B cell (primary cell): ENCODE results near the gene SLC22A17. TPM values are rescaled to one million over a fixed set of nuclear protein-coding genes. Genes with fewer than 3 reads are reported as not detected.
A peak's percentile ranks its signal among the peaks of the same experiment; 100 is the strongest.

Source experiments
- ATAC-seq: fragments of 200-7000 bp; cut with Tn5 transposase; one replicate; pipeline ENCODE4 v1.10.0; 2021; ENCODE audit warnings: low read depth, mild to moderate bottlenecking, moderate number of reproducible peaks, moderate library complexity
- CTCF ChIA-PET: fragments of 350-600 bp; sonication (Branson Sonifier 250); formaldehyde crosslinking; loops from one replicate; lab custom pipeline; 2021; ENCODE audit warnings: antibody characterized with exemption, inconsistent platforms; lab: Charles Lee
- POLR2A ChIA-PET: fragments of 350-600 bp; sonication (Branson Sonifier 250); formaldehyde crosslinking; loops from one replicate; lab custom pipeline; 2021; ENCODE audit warnings: antibody characterized with exemption; lab: Charles Lee
- DNase-seq: peaks from one replicate; pipeline ENCODE4 v3.0.0; 2013
- H2AFZ ChIP-seq: 2 replicates; pipeline ENCODE4 v1.6.1; 2012; ENCODE audit warnings: mild to moderate bottlenecking, low read depth, low read length; ENCODE audit not compliant: insufficient read depth, poor library complexity, severe bottlenecking
- H3K27ac ChIP-seq, 2 donors: 1 replicate in 1 of 2; 2 replicates in 1 of 2; pipeline ENCODE4 v1.5.1; 2012 to 2013; ENCODE audit warnings: low read length in 2 of 2, mild to moderate bottlenecking in 2 of 2, moderate library complexity in 1 of 2
- H3K27me3 ChIP-seq, 4 experiments: fragments of 200-600 bp in 1 of 4; sonication (generic) in 1 of 4; replicated peaks in 1 of 4; 1 replicate in 2 of 4; 2 replicates in 2 of 4; pipeline versions ENCODE4 v1.6.1 to v1.7.0; 2013 to 2016; ENCODE audit warnings: low read length in 3 of 4, mild to moderate bottlenecking in 2 of 4, mixed read lengths in 1 of 4, moderate library complexity in 1 of 4; ENCODE audit not compliant: insufficient read depth in 4 of 4, control insufficient read depth in 3 of 4; ENCODE audit errors: control extremely low read depth in 1 of 4
- H3K36me3 ChIP-seq, 2 experiments: replicated peaks in 1 of 2; 1 replicate in 1 of 2; 2 replicates in 1 of 2; pipeline versions ENCODE4 v1.6.1 to v1.7.1; 2013; ENCODE audit warnings: low read length in 1 of 2; ENCODE audit not compliant: insufficient read depth in 2 of 2, control insufficient read depth in 1 of 2; ENCODE audit errors: control extremely low read depth in 1 of 2, extremely low read depth in 1 of 2
- H3K4me1 ChIP-seq, 2 donors: fragments of 200-600 bp in 1 of 2; sonication (generic) in 1 of 2; 1 replicate in 1 of 2; 2 replicates in 1 of 2; pipeline versions ENCODE4 v1.5.1 to v1.6.1; 2013 to 2017; ENCODE audit warnings: low read length in 2 of 2; ENCODE audit not compliant: control insufficient read depth in 2 of 2, insufficient read depth in 2 of 2
- H3K4me2 ChIP-seq: replicated peaks from 2 replicates; pipeline ENCODE3; 2012; ENCODE audit warnings: mild to moderate bottlenecking, low read depth, low read length; ENCODE audit not compliant: poor library complexity, severe bottlenecking
- H3K4me3 ChIP-seq, 5 experiments: fragments of 200-600 bp in 1 of 5; sonication (generic) in 1 of 5; 1 replicate in 3 of 5; 2 replicates in 2 of 5; pipeline versions ENCODE4 v1.5.1 to v1.7.0; 2011 to 2016; ENCODE audit warnings: low read length in 4 of 5, mild to moderate bottlenecking in 4 of 5, low read depth in 2 of 5, control low read depth in 1 of 5, moderate library complexity in 1 of 5; ENCODE audit not compliant: insufficient read depth in 1 of 5; ENCODE audit errors: control extremely low read depth in 1 of 5, extremely low read depth in 1 of 5
- H3K79me2 ChIP-seq: fragments of 200-600 bp; sonication (generic); one replicate; pipeline ENCODE4 v1.6.0; 2016; ENCODE audit warnings: low read length; ENCODE audit not compliant: control insufficient read depth, insufficient read depth
- H3K9ac ChIP-seq: fragments of 200-600 bp; sonication (generic); 2 replicates; pipeline ENCODE4 v1.6.1; 2017; ENCODE audit warnings: mild to moderate bottlenecking, low read length, moderate library complexity
- H3K9me3 ChIP-seq, 3 donors: one replicate each; pipeline versions ENCODE4 v1.6.1 to v1.7.1; 2013; ENCODE audit warnings: low read length in 2 of 3; ENCODE audit not compliant: control insufficient read depth in 2 of 3, insufficient read depth in 1 of 3; ENCODE audit errors: control extremely low read depth in 1 of 3
- H4K20me1 ChIP-seq: 2 replicates; pipeline ENCODE4 v1.6.0; 2012; ENCODE audit warnings: mild to moderate bottlenecking, low read length; ENCODE audit not compliant: insufficient read depth, control insufficient read depth, poor library complexity, severe bottlenecking
- H3K27ac Mint-ChIP-seq: one replicate; pipeline ENCODE4 v1.8.0; 2021; ENCODE audit warnings: mixed read lengths
- H3K27me3 Mint-ChIP-seq: one replicate; pipeline ENCODE4 v1.8.0; 2021; ENCODE audit warnings: mixed read lengths
- H3K4me1 Mint-ChIP-seq: one replicate; pipeline ENCODE4 v1.8.0; 2021; ENCODE audit warnings: mixed read lengths
- H3K4me3 Mint-ChIP-seq: one replicate; pipeline ENCODE4 v1.8.0; 2021; ENCODE audit warnings: mixed read lengths
- H3K9me3 Mint-ChIP-seq: one replicate; pipeline ENCODE4 v1.8.0; 2022; ENCODE audit warnings: mixed read lengths; ENCODE audit not compliant: insufficient read depth
- EZH2 ChIP-seq: IDR thresholded peaks from 2 replicates; pipeline ENCODE4 v1.6.1; 2012; ENCODE audit warnings: borderline replicate concordance, low read depth, mild to moderate bottlenecking, moderate library complexity, low read length; ENCODE audit not compliant: insufficient read depth, poor library complexity, severe bottlenecking
- WGBS: methylation state at CpG from one replicate; pipeline ENCODE4 v1.1.5; 2013; ENCODE audit warnings: missing lambda C conversion rate; ENCODE audit not compliant: insufficient coverage; 5-methylcytosine and 5-hydroxymethylcytosine counted together
- intact Hi-C: fragments of 100-400 bp; cut with micrococcal nuclease; formaldehyde crosslinking; loops from one replicate; pipeline ENCODE4 v1.10.0; 2022
- polyA plus RNA-seq: library from polyadenylated mRNA; depleted of rRNA; stranded (reverse); fragments of >200 nt; gene quantifications from 2 replicates; pipeline ENCODE4 v1.2.3, GENCODE V29; 2012
- total RNA-seq, 2 donors: library from RNA; stranded (reverse); fragments of 120-200 nt in 1 of 2; gene quantifications; 1 replicate in 1 of 2; 2 replicates in 1 of 2; pipeline versions ENCODE4 v1.2.3 to v1.2.4, GENCODE V29; 2013 to 2022
- TF ChIP-seq, protein P1 (sequence below): fragments of 200-600 bp; IDR thresholded peaks from one replicate; pipeline ENCODE4 v1.8.0; 2022; ENCODE audit warnings: antibody characterized with exemption, mild to moderate bottlenecking

The SLC22A17 gene
- total and polyA plus RNA-seq, 2 donors (not counting 1 experiment from before 2014, with no cell fraction given), result 0.89 to 0.92 TPM

DNA sequence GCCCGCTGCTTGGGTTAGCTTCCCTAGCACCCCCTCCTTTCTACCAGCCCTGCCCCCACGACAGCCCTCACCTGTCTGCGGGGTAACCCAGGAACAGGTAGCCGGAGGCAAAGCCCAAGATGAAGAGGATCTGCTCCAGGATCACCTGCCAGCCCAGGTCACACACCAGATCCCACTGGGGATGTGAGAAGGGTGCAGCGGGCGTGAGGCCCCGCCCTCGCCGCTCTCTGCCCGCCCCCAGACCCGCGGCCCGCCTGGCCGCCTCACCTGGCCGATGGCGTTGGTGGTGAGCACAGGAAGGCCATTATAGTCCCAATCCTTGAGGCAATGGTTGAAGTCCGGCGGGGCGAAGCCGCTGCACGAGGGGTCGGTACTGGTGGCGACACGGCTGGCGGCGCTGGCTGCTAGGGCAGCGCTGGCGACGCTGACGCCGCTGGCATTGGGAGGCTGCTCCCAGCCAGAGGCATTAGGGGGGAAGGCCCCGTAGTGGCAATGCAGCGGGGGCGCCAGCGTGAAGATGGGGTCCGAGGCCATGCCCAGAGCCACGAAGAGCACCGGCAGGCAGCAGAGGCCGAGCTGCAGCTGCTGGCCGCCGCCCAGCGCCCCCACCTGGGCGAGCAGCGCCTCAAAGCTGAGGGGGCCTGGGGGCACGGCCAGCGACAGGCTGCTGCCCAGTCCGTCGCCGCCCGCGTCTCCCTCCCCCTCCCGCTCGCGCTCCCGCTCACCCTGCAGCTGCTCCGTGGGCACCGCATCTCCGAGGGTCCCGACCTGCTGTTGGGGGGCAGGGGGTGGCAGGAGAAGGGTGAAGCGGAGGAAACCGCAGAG is 794 bp downstream of the SLC22A17 start:
- H3K27me3 Mint-ChIP-seq, result peaks cover 56% of the 10 kb centered on the region
- ATAC-seq (no peak), DNase-seq (peak; percentile 18)
- CTCF ChIA-PET, result no interaction called here
- peak overlapping the region; percentile 78 for H2AFZ ChIP-seq
- intact Hi-C loops, result no loop called here
- WGBS, result 19% methylated on average over 53 of the region's 61 CpGs
- H3K79me2 ChIP-seq, result no peaks in the 10 kb centered on the region
- H3K9me3 ChIP-seq, result peaks cover 0 to 4% (median 3%) of the 10 kb centered on the region in 3 donors
- H3K4me3 Mint-ChIP-seq, result peak overlapping the region; percentile 85
- POLR2A ChIA-PET, result no interaction called here
- H3K9ac ChIP-seq, result peak overlapping the region; percentile 55
- H3K4me1 ChIP-seq, result peaks cover 11 to 15% of the 10 kb centered on the region in 2 donors
- H3K9me3 Mint-ChIP-seq, result no peaks in the 10 kb centered on the region
- H3K27me3 ChIP-seq, result peaks cover 0 to 57% (median 28%) of the 10 kb centered on the region in 4 experiments
- no peak overlapping the region for H3K27ac Mint-ChIP-seq
- TF ChIP-seq EZH2, result no peak
- TF ChIP-seq, protein P1, sequence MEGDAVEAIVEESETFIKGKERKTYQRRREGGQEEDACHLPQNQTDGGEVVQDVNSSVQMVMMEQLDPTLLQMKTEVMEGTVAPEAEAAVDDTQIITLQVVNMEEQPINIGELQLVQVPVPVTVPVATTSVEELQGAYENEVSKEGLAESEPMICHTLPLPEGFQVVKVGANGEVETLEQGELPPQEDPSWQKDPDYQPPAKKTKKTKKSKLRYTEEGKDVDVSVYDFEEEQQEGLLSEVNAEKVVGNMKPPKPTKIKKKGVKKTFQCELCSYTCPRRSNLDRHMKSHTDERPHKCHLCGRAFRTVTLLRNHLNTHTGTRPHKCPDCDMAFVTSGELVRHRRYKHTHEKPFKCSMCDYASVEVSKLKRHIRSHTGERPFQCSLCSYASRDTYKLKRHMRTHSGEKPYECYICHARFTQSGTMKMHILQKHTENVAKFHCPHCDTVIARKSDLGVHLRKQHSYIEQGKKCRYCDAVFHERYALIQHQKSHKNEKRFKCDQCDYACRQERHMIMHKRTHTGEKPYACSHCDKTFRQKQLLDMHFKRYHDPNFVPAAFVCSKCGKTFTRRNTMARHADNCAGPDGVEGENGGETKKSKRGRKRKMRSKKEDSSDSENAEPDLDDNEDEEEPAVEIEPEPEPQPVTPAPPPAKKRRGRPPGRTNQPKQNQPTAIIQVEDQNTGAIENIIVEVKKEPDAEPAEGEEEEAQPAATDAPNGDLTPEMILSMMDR, result no peak
- H3K4me2 ChIP-seq, result peak overlapping the region; percentile 90
- peaks cover 14% of the 10 kb centered on the region for H3K4me1 Mint-ChIP-seq
- H3K27ac ChIP-seq, result no peak overlapping the region
- H3K4me3 ChIP-seq, result peak overlapping the region in 4 of 5 experiments; percentile 15 to 52 (median 44)
- H4K20me1 ChIP-seq, result no peaks in the 10 kb centered on the region
- H3K36me3 ChIP-seq, result no peaks in the 10 kb centered on the region
